Kidney (tissue), 14 donors: ENCODE measurements around the gene ESYT1. TPM values are rescaled to one million over a fixed set of nuclear protein-coding genes. Genes with fewer than 3 reads are reported as not detected.

Experiments
- DNase-seq, 5 donors: peaks; one replicate each; pipeline ENCODE4 v3.0.0-alpha.2; 2013 to 2020
- FAIRE-seq: peaks from 2 replicates; lab custom pipeline; 2012; peaks lifted over from hg19 to GRCh38; lab: Jason Lieb, UNC
- H3K27ac ChIP-seq, 2 donors: one replicate each; pipeline ENCODE4 v1.7.0; 2013; ENCODE audit warnings: low read depth in 2 of 2, low read length in 2 of 2, inconsistent platforms in 1 of 2
- H3K27me3 ChIP-seq: one replicate; pipeline ENCODE4 v1.7.1; 2013; ENCODE audit warnings: low read length, inconsistent platforms; ENCODE audit not compliant: control insufficient read depth, insufficient read depth
- H3K36me3 ChIP-seq, 3 donors: one replicate each; pipeline versions ENCODE4 v1.7.0 to v1.7.1; 2013; ENCODE audit warnings: low read length in 3 of 3, control low read depth in 1 of 3, inconsistent platforms in 1 of 3; ENCODE audit not compliant: insufficient read depth in 3 of 3, control insufficient read depth in 2 of 3
- H3K4me1 ChIP-seq, 3 donors: one replicate each; pipeline versions ENCODE4 v1.7.0 to v1.7.1; 2013; ENCODE audit warnings: low read length in 3 of 3, inconsistent platforms in 1 of 3, low read depth in 1 of 3; ENCODE audit not compliant: control insufficient read depth in 2 of 3, insufficient read depth in 2 of 3
- H3K4me3 ChIP-seq, 3 donors: one replicate each; pipeline versions ENCODE4 v1.7.0 to v1.8.1; 2013; ENCODE audit warnings: low read length in 3 of 3, control low read depth in 1 of 3, inconsistent platforms in 1 of 3
- H3K9ac ChIP-seq, 3 donors: one replicate each; pipeline versions ENCODE4 v1.7.0 to v1.7.1; 2013; ENCODE audit warnings: low read length in 3 of 3, control low read depth in 1 of 3, inconsistent platforms in 1 of 3
- H3K9me3 ChIP-seq, 3 donors: one replicate each; pipeline versions ENCODE4 v1.7.0 to v1.7.1; 2013; ENCODE audit warnings: low read length in 3 of 3, control low read depth in 1 of 3, inconsistent platforms in 1 of 3; ENCODE audit not compliant: control insufficient read depth in 2 of 3, insufficient read depth in 1 of 3
- intact Hi-C: fragments of 100-400 bp; cut with DNase I; formaldehyde crosslinking; loops from one replicate; pipeline ENCODE4 v1.11.1; 2022
- polyA plus RNA-seq: library from polyadenylated mRNA; stranded (reverse); fragments of 350-450 nt; fragmentation: Illumina TruSeq; extraction: RNeasy Lipid Tissue Mini Kit (QIAGEN cat#74804); gene quantifications from one replicate; pipeline ENCODE4 v1.2.3, GENCODE V29; 2014; ENCODE audit warnings: low read depth, low replicate concordance; ENCODE audit not compliant: insufficient read depth
- total RNA-seq: library from RNA; stranded (reverse); fragmentation: NEBNext Ultra II Directional; extraction: Animal tissue kit (Norgen Biotek cat#: 25700); gene quantifications from one replicate; pipeline ENCODE4 v1.2.1, GENCODE V29; 2021
- TF ChIP-seq, protein P1 (sequence below): IDR thresholded peaks from 3 replicates; pipeline ENCODE4 v1.5.1; 2012; ENCODE audit warnings: mild to moderate bottlenecking, moderate library complexity, borderline replicate concordance; ENCODE audit not compliant: insufficient read depth; ENCODE audit errors: extremely low read depth
- donor health status: control.
- donor health status: control.
- donor health status: control.
- donor health status: control.
- donor health status: control.
- donor health status: DM: yes; HTN: yes; CAD: no.
- donor health status: Normal renal cell carcinoma (clear cell type).

ESYT1 gene
- total and polyA plus RNA-seq, 2 donors from 2014 or later, result 40.4 to 104 TPM

DNA sequence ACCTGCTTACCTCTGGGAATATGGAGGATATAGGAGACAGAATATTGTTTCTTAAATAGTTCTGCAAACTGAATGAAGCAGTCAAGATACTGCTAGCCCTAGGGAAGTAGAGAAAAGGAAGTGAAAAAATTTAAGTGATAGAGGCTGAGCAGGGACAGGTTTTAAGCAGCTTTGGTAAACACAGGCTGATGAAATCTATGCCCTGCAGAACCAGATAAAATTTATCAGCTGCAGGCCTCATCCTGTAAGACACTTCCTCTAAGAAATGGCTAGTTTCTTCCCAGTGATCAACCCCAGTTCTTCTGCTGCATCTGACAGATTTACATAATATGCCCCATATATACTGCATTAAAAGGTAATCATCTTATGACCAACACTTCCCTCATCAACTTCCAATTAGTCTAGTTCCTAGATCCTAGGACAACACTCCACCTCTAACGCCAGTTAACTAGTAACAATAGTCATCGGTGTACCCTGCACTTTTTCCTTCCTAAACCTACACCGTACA, 1.3 kb upstream of the ESYT1 start:
- Histone ChIP-seq H3K27me3 (no peaks in the 10 kb centered on the region), H3K4me3 (peak overlapping the region in 2 of 3 donors; percentile 60 to 82)
- intact Hi-C loops, result loop anchor here (10.0 kb wide), 1 partner anchor 58 kb away; the partner anchor contains the start of gene SMARCC2

GRCh38 chr12:56127485-56127887, 581 bp upstream of the ESYT1 start:
- FAIRE-seq, result no peak
- TF ChIP-seq, protein P1, sequence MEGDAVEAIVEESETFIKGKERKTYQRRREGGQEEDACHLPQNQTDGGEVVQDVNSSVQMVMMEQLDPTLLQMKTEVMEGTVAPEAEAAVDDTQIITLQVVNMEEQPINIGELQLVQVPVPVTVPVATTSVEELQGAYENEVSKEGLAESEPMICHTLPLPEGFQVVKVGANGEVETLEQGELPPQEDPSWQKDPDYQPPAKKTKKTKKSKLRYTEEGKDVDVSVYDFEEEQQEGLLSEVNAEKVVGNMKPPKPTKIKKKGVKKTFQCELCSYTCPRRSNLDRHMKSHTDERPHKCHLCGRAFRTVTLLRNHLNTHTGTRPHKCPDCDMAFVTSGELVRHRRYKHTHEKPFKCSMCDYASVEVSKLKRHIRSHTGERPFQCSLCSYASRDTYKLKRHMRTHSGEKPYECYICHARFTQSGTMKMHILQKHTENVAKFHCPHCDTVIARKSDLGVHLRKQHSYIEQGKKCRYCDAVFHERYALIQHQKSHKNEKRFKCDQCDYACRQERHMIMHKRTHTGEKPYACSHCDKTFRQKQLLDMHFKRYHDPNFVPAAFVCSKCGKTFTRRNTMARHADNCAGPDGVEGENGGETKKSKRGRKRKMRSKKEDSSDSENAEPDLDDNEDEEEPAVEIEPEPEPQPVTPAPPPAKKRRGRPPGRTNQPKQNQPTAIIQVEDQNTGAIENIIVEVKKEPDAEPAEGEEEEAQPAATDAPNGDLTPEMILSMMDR, result no peak

More for the DNA sequence above, 1.3 kb upstream of the ESYT1 start:
- H3K4me1 ChIP-seq, result peaks cover 11 to 25% (median 12%) of the 10 kb centered on the region in 3 donors
- H3K36me3 ChIP-seq, result peaks cover 2 to 12% (median 2%) of the 10 kb centered on the region in 3 donors
- H3K9me3 ChIP-seq, result no peaks in the 10 kb centered on the region
- TF ChIP-seq, protein P1, result no peak
- peak overlapping the region in 2 of 3 donors; percentile 63 to 68 for H3K9ac ChIP-seq
- DNase-seq (no peak), FAIRE-seq (no peak)
- peak overlapping the region; percentile 74 to 86 for H3K27ac ChIP-seq

DNA sequence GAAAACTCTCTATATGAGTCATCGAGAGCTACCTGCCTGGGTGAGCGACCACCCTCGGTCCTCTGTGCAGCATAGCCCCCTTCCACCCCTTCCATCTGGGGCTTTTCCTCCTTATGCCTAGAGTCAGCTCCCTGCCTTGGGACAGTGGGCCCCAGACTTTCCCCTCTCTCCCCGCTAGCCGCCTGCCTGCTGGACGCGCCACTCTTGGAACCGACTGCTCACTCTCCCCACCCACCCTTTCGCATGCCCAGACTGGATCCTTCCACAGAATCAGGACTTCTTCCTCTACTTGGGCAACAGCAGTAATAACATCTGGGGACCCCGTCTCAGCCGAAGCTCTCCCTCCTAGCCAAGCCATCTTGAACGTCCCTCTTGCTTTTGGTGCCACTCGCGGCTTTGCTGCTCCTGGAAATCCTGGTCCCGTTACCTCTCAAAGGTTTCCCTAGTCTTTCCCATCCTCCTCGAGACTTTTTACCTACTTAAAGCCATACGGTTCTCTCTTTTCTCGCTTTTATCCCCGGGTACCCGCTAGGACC, 671 bp downstream of the ESYT1 start:
- H3K36me3 ChIP-seq, result peaks cover 4 to 20% (median 18%) of the 10 kb centered on the region in 3 donors
- H3K4me3 ChIP-seq, result peak overlapping the region; percentile 80 to 83 (median 82)
- H3K4me1 ChIP-seq, result peaks cover 11 to 25% (median 12%) of the 10 kb centered on the region in 3 donors
- H3K9me3 ChIP-seq, result no peaks in the 10 kb centered on the region
- H3K9ac ChIP-seq, result peak overlapping the region; percentile 77 to 95 (median 90)
- intact Hi-C loops, result loop anchor here (10.0 kb wide), 1 partner anchor 56 kb away; the partner anchor contains the start of gene SMARCC2
- no peak for FAIRE-seq
- TF ChIP-seq, protein P1, result no peak
- no peaks in the 10 kb centered on the region for H3K27me3 ChIP-seq
- H3K27ac ChIP-seq, result peak overlapping the region; percentile 88 to 90
- peak in 4 of 5 donors; percentile 47 to 84 (median 60) for DNase-seq

More at GRCh38 chr12:56127485-56127887, 581 bp upstream of the ESYT1 start:
- Histone ChIP-seq H3K27me3 (no peaks in the 10 kb centered on the region), H3K27ac (peak overlapping the region; percentile 27 to 86), H3K9ac (peak overlapping the region; percentile 43 to 68 (median 67)), H3K4me1 (peaks cover 11 to 25% (median 12%) of the 10 kb centered on the region in 3 donors), H3K4me3 (peak overlapping the region; percentile 60 to 82 (median 75)), H3K36me3 (peaks cover 2 to 19% (median 9%) of the 10 kb centered on the region in 3 donors), H3K9me3 (no peaks in the 10 kb centered on the region)
- no peak for DNase-seq
- intact Hi-C loops, result loop anchor here (10.0 kb wide), 1 partner anchor 57 kb away; the partner anchor contains the start of gene SMARCC2
